GM23248 (cell line): ENCODE data around the gene TFPI.

Experiments
- EZH2 ChIP-seq: fragments of 200-600 bp; sonication (generic); IDR thresholded peaks from 2 replicates; pipeline ENCODE4 v1.6.1; 2018; ENCODE audit warnings: antibody characterized with exemption, mild to moderate bottlenecking; ENCODE audit not compliant: insufficient read depth, poor library complexity, severe bottlenecking
- EZH2phosphoT487 ChIP-seq: fragments of 200-600 bp; sonication (generic); IDR thresholded peaks from 2 replicates; pipeline ENCODE4 v1.6.1; 2018; ENCODE audit warnings: antibody characterized with exemption, moderate library complexity, mild to moderate bottlenecking, low read depth; ENCODE audit not compliant: insufficient read depth

- TF ChIP-seq EZH2 (no peak), EZH2phosphoT487 (no peak)
These were observed 49.1 kb downstream of the TFPI start for GRCh38 chr2:187505065-187505672.
